A549 (cell line): Measurements from ENCODE around the gene NKX2-1. TPM values are rescaled to one million over a fixed set of nuclear protein-coding genes. Genes with fewer than 3 reads are reported as not detected.

Experiments used
- ATAC-seq, 2 experiments: fragments of 200-7000 bp in 1 of 2; fragments of >200 bp in 1 of 2; cut with Nextera tagmentation in 1 of 2; cut with Tn5 transposase in 1 of 2; 3 replicates each; pipeline versions ENCODE4 v1.8.0 to v1.9.1; 2018 to 2020; ENCODE audit warnings: mild to moderate bottlenecking in 1 of 2, moderate library complexity in 1 of 2
- CTCF ChIA-PET: fragments of 300-600 bp; sonication (Branson Sonifier 250); formaldehyde crosslinking; extraction: SDS; loops from one replicate; lab custom pipeline; 2021; ENCODE audit warnings: antibody characterized with exemption, inconsistent platforms; lab: Yijun Ruan, JAX
- POLR2A ChIA-PET: fragments of 350-600 bp; formaldehyde crosslinking; extraction: SDS; loops from one replicate; lab custom pipeline; 2021; ENCODE audit warnings: antibody characterized with exemption, inconsistent platforms; lab: Yijun Ruan, JAX
- DNase-seq, 2 experiments: peaks; one replicate each; pipeline versions ENCODE4 v3.0.0 to v3.0.0-alpha.2; 2011 to 2016; ENCODE audit warnings: low read depth in 1 of 2, low spot score in 1 of 2
- FAIRE-seq: peaks from 2 replicates; lab custom pipeline; 2011; peaks lifted over from hg19 to GRCh38; lab: Jason Lieb, UNC
- H3K27ac ChIP-seq, 2 experiments: fragments of >200 bp; sonication (Bioruptor Twin); formaldehyde crosslinking; 3 replicates each; pipeline ENCODE4 v1.5.1; 2016 to 2017
- H3K4me1 ChIP-seq: fragments of >200 bp; sonication (Bioruptor Twin); formaldehyde crosslinking; 3 replicates; pipeline ENCODE4 v1.6.1; 2016
- H3K4me2 ChIP-seq: fragments of >200 bp; sonication (Bioruptor Twin); formaldehyde crosslinking; 3 replicates; pipeline ENCODE4 v1.6.1; 2016
- H3K4me3 ChIP-seq: fragments of >200 bp; sonication (Bioruptor Twin); formaldehyde crosslinking; 3 replicates; pipeline ENCODE4 v1.5.1; 2016
- H3K9me3 ChIP-seq: fragments of >200 bp; sonication (Bioruptor Twin); formaldehyde crosslinking; 3 replicates; pipeline ENCODE4 v1.6.1; 2016
- CBX8 ChIP-seq: fragments of 200-600 bp; sonication (generic); IDR thresholded peaks from 2 replicates; pipeline ENCODE4 v1.6.1; 2016
- CEBPB ChIP-seq, 2 experiments: fragments of >200 bp in 1 of 2; sonication (Bioruptor Twin) in 1 of 2; formaldehyde crosslinking in 1 of 2; IDR thresholded peaks; 2 replicates each; pipeline ENCODE4 v1.6.1; 2012 to 2016
- EHF ChIP-seq: fragments of 250-450 bp; sonication (Bioruptor Pico); IDR thresholded peaks from 2 replicates; pipeline ENCODE4 v1.5.0; 2020; ENCODE audit warnings: mild to moderate bottlenecking
- EHMT2 ChIP-seq: fragments of 200-600 bp; sonication (generic); IDR thresholded peaks from 2 replicates; pipeline ENCODE4 v1.6.1; 2016; ENCODE audit warnings: antibody characterized with exemption, low read depth, mild to moderate bottlenecking, moderate library complexity
- ESRRA ChIP-seq: fragments of 150-350 bp; IDR thresholded peaks from 2 replicates; pipeline ENCODE4 v1.6.1; 2014; ENCODE audit warnings: mild to moderate bottlenecking, low read length, borderline replicate concordance
- FOSB ChIP-seq: fragments of 250-450 bp; sonication (Bioruptor Pico); IDR thresholded peaks from 2 replicates; pipeline ENCODE4 v1.5.0; 2020; ENCODE audit warnings: mild to moderate bottlenecking, moderate library complexity
- FOSL2 ChIP-seq, 2 experiments: fragments of 450-650 bp in 1 of 2; fragments of >200 bp in 1 of 2; sonication (Bioruptor Twin) in 1 of 2; formaldehyde crosslinking; IDR thresholded peaks; 2 replicates each; pipeline versions ENCODE4 v1.5.0 to v1.6.1; 2016 to 2020; ENCODE audit warnings: mild to moderate bottlenecking in 1 of 2, moderate library complexity in 1 of 2
- HOXA7 ChIP-seq: fragments of 250-450 bp; sonication (Bioruptor Pico); IDR thresholded peaks from 2 replicates; pipeline ENCODE4 v1.5.0; 2020; ENCODE audit warnings: mild to moderate bottlenecking, moderate library complexity
- HOXB13 ChIP-seq: fragments of 250-450 bp; sonication (Bioruptor Pico); IDR thresholded peaks from 2 replicates; pipeline ENCODE4 v1.5.0; 2020; ENCODE audit warnings: low read depth, mild to moderate bottlenecking, moderate library complexity
- HOXB5 ChIP-seq: fragments of 250-450 bp; sonication (Bioruptor Pico); IDR thresholded peaks from 2 replicates; pipeline ENCODE4 v1.5.0; 2020; ENCODE audit warnings: mild to moderate bottlenecking, moderate library complexity
- JUN ChIP-seq, 2 experiments: fragments of >200 bp; sonication (Bioruptor Twin); formaldehyde crosslinking; IDR thresholded peaks; 2 replicates in 1 of 2; 3 replicates in 1 of 2; pipeline ENCODE4 v1.6.1; 2016 to 2017
- KDM5A ChIP-seq: fragments of 200-600 bp; sonication (generic); IDR thresholded peaks from 2 replicates; pipeline ENCODE4 v1.6.1; 2016; ENCODE audit warnings: antibody characterized with exemption, mild to moderate bottlenecking
- MAFK ChIP-seq: fragments of 450-650 bp; IDR thresholded peaks from 2 replicates; pipeline ENCODE4 v1.6.1; 2014; ENCODE audit not compliant: partially characterized antibody
- NFE2L2 ChIP-seq: fragments of 150-350 bp; conservative IDR thresholded peaks from 2 replicates; pipeline ENCODE4 v1.6.1; 2014; ENCODE audit warnings: low read length
- NPAS2 ChIP-seq: fragments of 250-450 bp; sonication (Bioruptor Pico); IDR thresholded peaks from 2 replicates; pipeline ENCODE4 v1.8.0; 2022; ENCODE audit warnings: mild to moderate bottlenecking, moderate library complexity, borderline replicate concordance
- PHF8 ChIP-seq: fragments of 200-600 bp; sonication (generic); IDR thresholded peaks from 2 replicates; pipeline ENCODE4 v1.6.1; 2016; ENCODE audit warnings: low read depth, mild to moderate bottlenecking, antibody characterized with exemption, moderate library complexity, borderline replicate concordance
- RCOR1 ChIP-seq: fragments of 150-350 bp; IDR thresholded peaks from 2 replicates; pipeline ENCODE4 v1.6.1; 2014; ENCODE audit warnings: antibody characterized with exemption, low read length, low read depth
- RNF2 ChIP-seq: fragments of 200-600 bp; sonication (generic); IDR thresholded peaks from 2 replicates; pipeline ENCODE4 v1.6.1; 2016; ENCODE audit warnings: low read depth, mild to moderate bottlenecking, antibody characterized with exemption, moderate library complexity, borderline replicate concordance
- SMC3 ChIP-seq: fragments of >200 bp; sonication (Bioruptor Twin); formaldehyde crosslinking; IDR thresholded peaks from 3 replicates; pipeline ENCODE4 v1.6.1; 2018; ENCODE audit warnings: inconsistent platforms
- ZFP36 ChIP-seq: fragments of 450-650 bp; IDR thresholded peaks from 2 replicates; pipeline ENCODE4 v1.6.1; 2014; ENCODE audit warnings: borderline replicate concordance; ENCODE audit not compliant: partially characterized antibody
- ZSCAN20 ChIP-seq: fragments of 250-450 bp; sonication (Bioruptor Pico); IDR thresholded peaks from 2 replicates; pipeline ENCODE4 v1.8.0; 2022; ENCODE audit warnings: mild to moderate bottlenecking, moderate library complexity
- WGBS: methylation state at CpG from one replicate; pipeline ENCODE4 v1.1.6; 2017; ENCODE audit errors: missing lambda C conversion rate; 5-methylcytosine and 5-hydroxymethylcytosine counted together
- polyA plus RNA-seq, 4 experiments: library from polyadenylated mRNA; depleted of rRNA in 3 of 4; stranded (reverse); fragments of >200 nt; fragmentation: RNase III in 1 of 4; extraction: RNeasy Plus Mini Kit Qiagen cat#74134 plus additional on column Dnase treatment in 1 of 4; gene quantifications; 2 replicates in 3 of 4; 3 replicates in 1 of 4; pipeline ENCODE4 v1.2.3, GENCODE V29; 2011 to 2017
- TF ChIP-seq, protein P1 (sequence below): IDR thresholded peaks from 2 replicates; pipeline ENCODE4 v1.6.1; 2012
- TF ChIP-seq, protein P2 (sequence below): fragments of >200 bp; sonication (Bioruptor Twin); formaldehyde crosslinking; IDR thresholded peaks from 3 replicates; pipeline ENCODE4 v1.5.1; 2016
- TF ChIP-seq, protein P3 (sequence below): fragments of 250-450 bp; sonication (Bioruptor Pico); IDR thresholded peaks from 2 replicates; pipeline ENCODE4 v1.5.0; 2020; ENCODE audit warnings: low read depth, mild to moderate bottlenecking, moderate library complexity
- TF ChIP-seq, protein P4 (sequence below): fragments of 200-600 bp; sonication (generic); IDR thresholded peaks from 2 replicates; pipeline ENCODE4 v1.6.1; 2016; ENCODE audit warnings: antibody characterized with exemption, mild to moderate bottlenecking, moderate library complexity
- TF ChIP-seq, protein P5 (sequence below): fragments of 250-450 bp; sonication (Bioruptor Pico); IDR thresholded peaks from 2 replicates; pipeline ENCODE4 v1.5.0; 2021; ENCODE audit warnings: mild to moderate bottlenecking, moderate library complexity, borderline replicate concordance
- TF ChIP-seq, protein P6 (sequence below): fragments of >200 bp; sonication (Bioruptor Twin); formaldehyde crosslinking; IDR thresholded peaks from 2 replicates; pipeline ENCODE4 v1.6.1; 2016

NKX2-1 gene
- polyA plus RNA-seq, 2 of the 4 experiments (the other 2 are of a cell fraction), result not detected

DNA sequence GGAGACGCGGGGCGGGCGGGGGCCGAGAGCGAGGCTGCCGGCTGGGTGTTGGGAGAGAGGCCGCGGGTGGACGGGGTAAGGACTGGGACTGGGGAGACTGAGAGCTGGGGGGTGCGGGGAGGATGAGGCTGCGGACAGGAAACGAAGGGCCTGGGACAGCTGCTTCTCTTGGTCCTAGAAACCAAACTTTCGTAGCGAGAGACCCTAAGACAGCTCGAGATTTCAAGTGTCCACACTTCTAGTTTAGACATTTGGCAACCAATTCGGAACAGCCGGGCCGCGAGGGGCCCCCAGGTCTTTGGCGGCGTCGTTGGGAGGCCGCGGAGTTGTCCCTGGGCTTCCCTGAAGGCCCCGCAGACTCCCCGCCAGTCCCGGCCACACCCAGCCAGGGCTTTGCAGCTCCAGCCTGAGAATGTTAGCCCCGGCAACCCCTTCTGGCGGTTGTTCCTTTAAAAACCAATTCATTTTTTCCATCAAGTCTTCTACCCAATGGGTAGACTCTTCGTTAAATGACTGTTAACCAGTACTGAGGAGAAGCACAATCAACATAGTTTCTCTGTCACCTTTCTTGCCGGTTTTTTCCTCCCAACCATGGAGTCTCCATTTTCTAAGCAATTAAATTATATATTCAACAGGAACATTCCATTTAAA is 11.5 kb downstream of the NKX2-1 start:
- 22% methylated on average over 21 of the region's 32 CpGs for WGBS
- TF ChIP-seq, protein P1, sequence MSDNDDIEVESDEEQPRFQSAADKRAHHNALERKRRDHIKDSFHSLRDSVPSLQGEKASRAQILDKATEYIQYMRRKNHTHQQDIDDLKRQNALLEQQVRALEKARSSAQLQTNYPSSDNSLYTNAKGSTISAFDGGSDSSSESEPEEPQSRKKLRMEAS, result no peak
- TF ChIP-seq PHF8 (no peak), RNF2 (peak; percentile 90; the same call in 1 of the 2 replicates), CBX8 (peak; percentile 82; the same call in 1 of the 2 replicates)
- TF ChIP-seq, all 56 proteins: peak for 2
- no peak for FAIRE-seq
- no peak for ATAC-seq
- POLR2A ChIA-PET, result no interaction called here
- no peak overlapping the region for H3K27ac ChIP-seq
- DNase-seq, result no peak
- H3K9me3 ChIP-seq, result peaks cover 12% of the 10 kb centered on the region; the same call in 2 of the 3 replicates
- CTCF ChIA-PET, result interaction anchor here (0.6 to 4.0 kb wide), 5 partner anchors 13 to 438 kb away, joined by 3 to 22 read pairs (median 3); no protein-coding TSS in a partner anchor
- H3K4me3 ChIP-seq, result no peak overlapping the region; the same call in 2 of the 3 replicates
- peak overlapping the region; percentile 63 for H3K4me2 ChIP-seq
- no peaks in the 10 kb centered on the region for H3K4me1 ChIP-seq

DNA sequence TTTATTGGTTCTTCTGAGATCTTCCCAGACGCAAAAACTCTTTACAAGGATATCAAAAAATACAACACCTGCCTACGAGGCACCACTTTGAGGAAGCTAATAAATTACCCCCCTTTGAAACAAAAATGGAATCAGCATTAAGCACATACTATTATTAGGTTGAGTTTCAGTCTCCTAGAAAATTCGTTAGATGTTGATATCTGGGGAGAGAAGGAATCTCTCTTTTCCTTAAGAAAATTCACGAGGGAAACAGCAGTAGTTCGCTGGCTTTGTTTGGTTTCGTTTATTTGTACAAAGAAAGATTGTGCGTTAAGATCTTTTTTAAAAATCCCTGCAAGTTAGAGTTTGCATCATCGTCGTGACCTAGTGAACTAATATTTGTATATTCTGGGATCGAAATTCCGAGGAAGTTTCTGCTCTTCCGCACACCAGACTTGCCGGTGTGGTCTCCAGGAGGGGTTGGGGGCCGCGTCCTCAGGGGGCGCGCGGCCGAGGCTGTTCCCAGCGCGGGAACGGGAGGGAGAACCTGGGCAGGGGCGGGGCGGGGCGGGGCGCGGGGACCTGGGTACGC is 12.1 kb downstream of the NKX2-1 start:
- Histone ChIP-seq H3K4me3 (no peak overlapping the region; the same call in 2 of the 3 replicates), H3K4me2 (peak overlapping the region; percentile 63), H3K9me3 (peaks cover 12% of the 10 kb centered on the region; the same call in 2 of the 3 replicates), H3K4me1 (no peaks in the 10 kb centered on the region), H3K27ac (no peak overlapping the region)
- DNase-seq (no peak), FAIRE-seq (no peak), ATAC-seq (no peak)
- ChIA-PET CTCF (interaction anchor here (0.6 to 4.0 kb wide), 3 partner anchors 18 to 97 kb away, joined by 3 to 22 read pairs (median 4); no protein-coding TSS in a partner anchor), POLR2A (no interaction called here)
- WGBS, result 13% methylated on average over 12 of the region's 28 CpGs
- TF ChIP-seq ZSCAN20 (CRISPR knock-in tag) (no peak), HOXB5 (CRISPR knock-in tag) (no peak), CEBPB (IDR thresholded peaks at IDR 0.05) (no peak), HOXB13 (CRISPR knock-in tag) (no peak), SMC3 (no peak), FOSB (CRISPR knock-in tag) (no peak), NPAS2 (CRISPR knock-in tag) (no peak), FOSL2 (IDR thresholded peaks at IDR 0.05) (no peak), FOSL2 (CRISPR knock-in tag; IDR thresholded peaks at IDR 0.05) (no peak), NFE2L2 (no peak), MAFK (no peak), ESRRA (no peak), HOXA7 (CRISPR knock-in tag) (no peak), KDM5A (no peak), JUN (IDR thresholded peaks at IDR 0.05) (no peak), EHMT2 (no peak), EHF (CRISPR knock-in tag) (no peak), PHF8 (no peak), RCOR1 (no peak), ZFP36 (peak; percentile 72)
- TF ChIP-seq, protein P2, sequence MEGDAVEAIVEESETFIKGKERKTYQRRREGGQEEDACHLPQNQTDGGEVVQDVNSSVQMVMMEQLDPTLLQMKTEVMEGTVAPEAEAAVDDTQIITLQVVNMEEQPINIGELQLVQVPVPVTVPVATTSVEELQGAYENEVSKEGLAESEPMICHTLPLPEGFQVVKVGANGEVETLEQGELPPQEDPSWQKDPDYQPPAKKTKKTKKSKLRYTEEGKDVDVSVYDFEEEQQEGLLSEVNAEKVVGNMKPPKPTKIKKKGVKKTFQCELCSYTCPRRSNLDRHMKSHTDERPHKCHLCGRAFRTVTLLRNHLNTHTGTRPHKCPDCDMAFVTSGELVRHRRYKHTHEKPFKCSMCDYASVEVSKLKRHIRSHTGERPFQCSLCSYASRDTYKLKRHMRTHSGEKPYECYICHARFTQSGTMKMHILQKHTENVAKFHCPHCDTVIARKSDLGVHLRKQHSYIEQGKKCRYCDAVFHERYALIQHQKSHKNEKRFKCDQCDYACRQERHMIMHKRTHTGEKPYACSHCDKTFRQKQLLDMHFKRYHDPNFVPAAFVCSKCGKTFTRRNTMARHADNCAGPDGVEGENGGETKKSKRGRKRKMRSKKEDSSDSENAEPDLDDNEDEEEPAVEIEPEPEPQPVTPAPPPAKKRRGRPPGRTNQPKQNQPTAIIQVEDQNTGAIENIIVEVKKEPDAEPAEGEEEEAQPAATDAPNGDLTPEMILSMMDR, result no peak
- TF ChIP-seq, protein P3, sequence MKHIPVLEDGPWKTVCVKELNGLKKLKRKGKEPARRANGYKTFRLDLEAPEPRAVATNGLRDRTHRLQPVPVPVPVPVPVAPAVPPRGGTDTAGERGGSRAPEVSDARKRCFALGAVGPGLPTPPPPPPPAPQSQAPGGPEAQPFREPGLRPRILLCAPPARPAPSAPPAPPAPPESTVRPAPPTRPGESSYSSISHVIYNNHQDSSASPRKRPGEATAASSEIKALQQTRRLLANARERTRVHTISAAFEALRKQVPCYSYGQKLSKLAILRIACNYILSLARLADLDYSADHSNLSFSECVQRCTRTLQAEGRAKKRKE (CRISPR knock-in tag), result no peak
- TF ChIP-seq, protein P4, sequence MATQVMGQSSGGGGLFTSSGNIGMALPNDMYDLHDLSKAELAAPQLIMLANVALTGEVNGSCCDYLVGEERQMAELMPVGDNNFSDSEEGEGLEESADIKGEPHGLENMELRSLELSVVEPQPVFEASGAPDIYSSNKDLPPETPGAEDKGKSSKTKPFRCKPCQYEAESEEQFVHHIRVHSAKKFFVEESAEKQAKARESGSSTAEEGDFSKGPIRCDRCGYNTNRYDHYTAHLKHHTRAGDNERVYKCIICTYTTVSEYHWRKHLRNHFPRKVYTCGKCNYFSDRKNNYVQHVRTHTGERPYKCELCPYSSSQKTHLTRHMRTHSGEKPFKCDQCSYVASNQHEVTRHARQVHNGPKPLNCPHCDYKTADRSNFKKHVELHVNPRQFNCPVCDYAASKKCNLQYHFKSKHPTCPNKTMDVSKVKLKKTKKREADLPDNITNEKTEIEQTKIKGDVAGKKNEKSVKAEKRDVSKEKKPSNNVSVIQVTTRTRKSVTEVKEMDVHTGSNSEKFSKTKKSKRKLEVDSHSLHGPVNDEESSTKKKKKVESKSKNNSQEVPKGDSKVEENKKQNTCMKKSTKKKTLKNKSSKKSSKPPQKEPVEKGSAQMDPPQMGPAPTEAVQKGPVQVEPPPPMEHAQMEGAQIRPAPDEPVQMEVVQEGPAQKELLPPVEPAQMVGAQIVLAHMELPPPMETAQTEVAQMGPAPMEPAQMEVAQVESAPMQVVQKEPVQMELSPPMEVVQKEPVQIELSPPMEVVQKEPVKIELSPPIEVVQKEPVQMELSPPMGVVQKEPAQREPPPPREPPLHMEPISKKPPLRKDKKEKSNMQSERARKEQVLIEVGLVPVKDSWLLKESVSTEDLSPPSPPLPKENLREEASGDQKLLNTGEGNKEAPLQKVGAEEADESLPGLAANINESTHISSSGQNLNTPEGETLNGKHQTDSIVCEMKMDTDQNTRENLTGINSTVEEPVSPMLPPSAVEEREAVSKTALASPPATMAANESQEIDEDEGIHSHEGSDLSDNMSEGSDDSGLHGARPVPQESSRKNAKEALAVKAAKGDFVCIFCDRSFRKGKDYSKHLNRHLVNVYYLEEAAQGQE, result no peak
- TF ChIP-seq, protein P5, sequence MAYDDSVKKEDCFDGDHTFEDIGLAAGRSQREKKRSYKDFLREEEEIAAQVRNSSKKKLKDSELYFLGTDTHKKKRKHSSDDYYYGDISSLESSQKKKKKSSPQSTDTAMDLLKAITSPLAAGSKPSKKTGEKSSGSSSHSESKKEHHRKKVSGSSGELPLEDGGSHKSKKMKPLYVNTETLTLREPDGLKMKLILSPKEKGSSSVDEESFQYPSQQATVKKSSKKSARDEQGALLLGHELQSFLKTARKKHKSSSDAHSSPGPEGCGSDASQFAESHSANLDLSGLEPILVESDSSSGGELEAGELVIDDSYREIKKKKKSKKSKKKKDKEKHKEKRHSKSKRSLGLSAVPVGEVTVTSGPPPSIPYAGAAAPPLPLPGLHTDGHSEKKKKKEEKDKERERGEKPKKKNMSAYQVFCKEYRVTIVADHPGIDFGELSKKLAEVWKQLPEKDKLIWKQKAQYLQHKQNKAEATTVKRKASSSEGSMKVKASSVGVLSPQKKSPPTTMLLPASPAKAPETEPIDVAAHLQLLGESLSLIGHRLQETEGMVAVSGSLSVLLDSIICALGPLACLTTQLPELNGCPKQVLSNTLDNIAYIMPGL (CRISPR knock-in tag), result no peak
- TF ChIP-seq, protein P6, sequence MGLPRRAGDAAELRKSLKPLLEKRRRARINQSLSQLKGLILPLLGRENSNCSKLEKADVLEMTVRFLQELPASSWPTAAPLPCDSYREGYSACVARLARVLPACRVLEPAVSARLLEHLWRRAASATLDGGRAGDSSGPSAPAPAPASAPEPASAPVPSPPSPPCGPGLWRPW, result no peak
